HCT116 (cell line): ENCODE data around the gene SPRY4. TPM values are rescaled to one million over a fixed set of nuclear protein-coding genes. Genes with fewer than 3 reads are reported as not detected.

Experiments used
- ATAC-seq: fragments of 200-7000 bp; cut with Tn5 transposase; 2 replicates; pipeline ENCODE4 v1.9.1; 2020; ENCODE audit warnings: mild to moderate bottlenecking, moderate library complexity
- BruUV-seq: library from RNA; stranded (reverse); fragments of 400-500 nt; replicated peaks from 2 replicates; lab custom pipeline; 2021; lab: Mats Ljungman, UMichigan
- CTCF ChIA-PET: fragments of 300-600 bp; sonication (Branson Sonifier 250); formaldehyde crosslinking; loops from one replicate; lab custom pipeline; 2021; ENCODE audit warnings: antibody characterized with exemption; lab: Charles Lee
- POLR2A ChIA-PET: fragments of 300-600, 350-600 bp; sonication (Branson Sonifier 250); formaldehyde crosslinking; loops from one replicate; lab custom pipeline; 2021; ENCODE audit warnings: antibody characterized with exemption; lab: Charles Lee
- RAD21 ChIA-PET, 2 experiments: fragments of 300-600 bp; sonication (Branson Sonifier 250); formaldehyde crosslinking; loops; one replicate each; lab custom pipeline; 2023; ENCODE audit warnings: low total read pairs in 2 of 2; ENCODE audit not compliant: uncharacterized antibody in 2 of 2, unreplicated experiment in 2 of 2, low non-redundant PET in 1 of 2; lab: Charles Lee
- DNase-seq: peaks from one replicate; pipeline ENCODE4 v3.0.0-alpha.2; 2010; ENCODE audit warnings: low read depth, low spot score
- H2AFZ ChIP-seq: fragments of 200-600 bp; shearing (Covaris generic), sonication (generic); 2 replicates; pipeline ENCODE4 v1.6.1; 2017; ENCODE audit warnings: low read depth, mixed run types, mixed read lengths, antibody characterized with exemption, low read length; ENCODE audit not compliant: poor library complexity, severe bottlenecking
- H3K27ac ChIP-seq: 2 replicates; pipeline ENCODE4 v1.5.1; 2012; ENCODE audit warnings: low read depth, low read length
- H3K27me3 ChIP-seq: fragments of 200-600 bp; sonication (generic); 2 replicates; pipeline ENCODE4 v1.6.1; 2016; ENCODE audit warnings: mixed run types, low read length, mixed read lengths; ENCODE audit not compliant: insufficient read depth
- H3K36me3 ChIP-seq, 2 experiments: fragments of 200-500 bp in 1 of 2; fragments of 200-600 bp in 1 of 2; sonication (Bioruptor generic) in 1 of 2; sonication (generic) in 1 of 2; 2 replicates each; pipeline versions ENCODE4 v1.5.1 to v1.6.1; 2014 to 2016; ENCODE audit warnings: low read length in 2 of 2, inconsistent platforms in 1 of 2, mixed read lengths in 1 of 2, mixed run types in 1 of 2; ENCODE audit not compliant: insufficient read depth in 2 of 2, control insufficient read depth in 1 of 2
- H3K4me1 ChIP-seq, 2 experiments: fragments of 200-600 bp in 1 of 2; sonication (generic) in 1 of 2; 2 replicates each; pipeline versions ENCODE4 v1.5.1 to v1.6.1; 2012 to 2017; ENCODE audit warnings: low read length in 2 of 2, inconsistent platforms in 1 of 2, mild to moderate bottlenecking in 1 of 2, mixed read lengths in 1 of 2, mixed run types in 1 of 2, moderate library complexity in 1 of 2; ENCODE audit not compliant: insufficient read depth in 2 of 2, control insufficient read depth in 1 of 2
- H3K4me2 ChIP-seq: fragments of 200-600 bp; sonication (generic); 2 replicates; pipeline ENCODE4 v1.6.1; 2017; ENCODE audit warnings: mixed run types, low read length, mixed read lengths
- H3K4me3 ChIP-seq, 2 experiments: fragments of 200-600 bp in 1 of 2; sonication (generic) in 1 of 2; replicated peaks in 1 of 2; 2 replicates each; pipeline ENCODE4 v1.5.1; 2011 to 2016; ENCODE audit warnings: low read length in 2 of 2, control low read depth in 1 of 2, low read depth in 1 of 2, mild to moderate bottlenecking in 1 of 2, mixed read lengths in 1 of 2, mixed run types in 1 of 2
- H3K79me2 ChIP-seq: fragments of 200-600 bp; sonication (generic); 2 replicates; pipeline ENCODE4 v1.6.1; 2017; ENCODE audit warnings: mild to moderate bottlenecking, mixed run types, low read length, moderate library complexity, mixed read lengths; ENCODE audit not compliant: insufficient read depth
- H3K9ac ChIP-seq: fragments of 200-600 bp; sonication (generic); 2 replicates; pipeline ENCODE4 v1.6.1; 2016; ENCODE audit warnings: low read length, mixed read lengths
- H3K9me2 ChIP-seq: fragments of 200-600 bp; sonication (generic), shearing (Covaris generic); 2 replicates; pipeline ENCODE4 v1.6.1; 2017; ENCODE audit warnings: mixed run types, mild to moderate bottlenecking, moderate library complexity; ENCODE audit not compliant: insufficient read depth
- H3K9me3 ChIP-seq, 2 experiments: fragments of 200-500 bp in 1 of 2; fragments of 200-600 bp in 1 of 2; sonication (Bioruptor generic) in 1 of 2; sonication (generic) in 1 of 2; 2 replicates each; pipeline ENCODE4 v1.6.1; 2014 to 2017; ENCODE audit warnings: low read length in 2 of 2, mixed read lengths in 2 of 2, inconsistent platforms in 1 of 2, low read depth in 1 of 2, mild to moderate bottlenecking in 1 of 2, mixed run types in 1 of 2, moderate library complexity in 1 of 2; ENCODE audit not compliant: control insufficient read depth in 1 of 2, insufficient read depth in 1 of 2
- H4K20me1 ChIP-seq: fragments of 200-600 bp; sonication (generic), shearing (Covaris generic); 2 replicates; pipeline ENCODE4 v1.6.1; 2017; ENCODE audit warnings: mixed run types, mild to moderate bottlenecking, moderate library complexity; ENCODE audit not compliant: insufficient read depth
- ATF3 ChIP-seq: IDR thresholded peaks from 2 replicates; pipeline ENCODE4 v1.6.1; 2012
- CBX3 ChIP-seq: IDR thresholded peaks from 2 replicates; pipeline ENCODE4 v1.6.1; 2012; ENCODE audit warnings: low read depth
- CEBPB ChIP-seq: IDR thresholded peaks from 2 replicates; pipeline ENCODE4 v1.6.1; 2012; ENCODE audit warnings: low read depth
- EGR1 ChIP-seq: IDR thresholded peaks from 2 replicates; pipeline ENCODE4 v1.6.1; 2012; ENCODE audit warnings: low read depth
- ELF1 ChIP-seq: IDR thresholded peaks from 2 replicates; pipeline ENCODE4 v1.6.1; 2012; ENCODE audit warnings: low read depth, borderline replicate concordance
- EZH2 ChIP-seq: fragments of 200-600 bp; sonication (generic); IDR thresholded peaks from 2 replicates; pipeline ENCODE4 v1.6.1; 2017; ENCODE audit warnings: antibody characterized with exemption, mixed run types
- EZH2phosphoT487 ChIP-seq: fragments of 200-600 bp; IDR thresholded peaks from 2 replicates; pipeline ENCODE4 v1.6.1; 2018; ENCODE audit warnings: antibody characterized with exemption, borderline replicate concordance
- FOSL1 ChIP-seq: IDR thresholded peaks from 2 replicates; pipeline ENCODE4 v1.6.1; 2012; ENCODE audit warnings: low read depth
- JUND ChIP-seq: IDR thresholded peaks from 2 replicates; pipeline ENCODE4 v1.6.1; 2012
- RAD21 ChIP-seq: IDR thresholded peaks from 2 replicates; pipeline ENCODE4 v1.6.1; 2012; ENCODE audit warnings: low read depth, mild to moderate bottlenecking
- SIN3A ChIP-seq: IDR thresholded peaks from 2 replicates; pipeline ENCODE4 v1.6.1; 2012; ENCODE audit warnings: low read depth
- SP1 ChIP-seq: IDR thresholded peaks from 2 replicates; pipeline ENCODE4 v1.6.1; 2012; ENCODE audit warnings: low read depth
- SRF ChIP-seq: IDR thresholded peaks from 2 replicates; pipeline ENCODE4 v1.6.1; 2012; ENCODE audit warnings: low read depth
- TCF7L2 ChIP-seq: IDR thresholded peaks from 2 replicates; pipeline ENCODE4 v1.7.0; 2011; ENCODE audit warnings: borderline replicate concordance, inconsistent platforms; ENCODE audit not compliant: insufficient read depth, insufficient read length; ENCODE audit errors: extremely low read depth
- YY1 ChIP-seq: IDR thresholded peaks from 2 replicates; pipeline ENCODE4 v1.6.1; 2011; ENCODE audit warnings: low read length, low read depth, moderate library complexity, mild to moderate bottlenecking; ENCODE audit not compliant: insufficient replicate concordance; ENCODE audit errors: extremely low read depth
- ZNF274 ChIP-seq: fragments of 200-500 bp; sonication (Bioruptor generic); IDR thresholded peaks from 2 replicates; pipeline ENCODE4 v1.6.1; 2014; ENCODE audit warnings: mild to moderate bottlenecking, low read depth, low read length, inconsistent platforms
- intact Hi-C: fragments of 100-400 bp; cut with micrococcal nuclease; formaldehyde crosslinking; loops from 2 replicates; pipeline ENCODE4 v1.10.0; 2022
- total RNA-seq: library from RNA; stranded (reverse); gene quantifications from one replicate; pipeline ENCODE4 v1.2.1, GENCODE V29; 2021; ENCODE audit not compliant: unreplicated experiment
- TF ChIP-seq, protein P1 (sequence below): IDR thresholded peaks from 2 replicates; pipeline ENCODE4 v1.6.1; 2012

Gene SPRY4
- total RNA-seq, 1 experiment from 2014 or later = 112 TPM

- peaks cover 0 to 40% of the 10 kb centered on the region in 2 experiments; a peak in 3 of 4 replicates for H3K4me1 ChIP-seq
- H3K36me3 ChIP-seq = peaks cover 0 to 22% of the 10 kb centered on the region in 2 experiments; a peak in 1 of 4 replicates
- ChIA-PET RAD21 (no interaction called here), CTCF (no interaction called here), POLR2A (no interaction called here)
- no peaks in the 10 kb centered on the region for H4K20me1 ChIP-seq
- intact Hi-C loops = no loop called here
- H3K4me3 ChIP-seq = no peak overlapping the region
- DNase-seq (no peak), ATAC-seq (no peak)
- no peaks in the 10 kb centered on the region for H3K9me2 ChIP-seq
- H3K27me3 ChIP-seq = no peaks in the 10 kb centered on the region
- H3K79me2 ChIP-seq = no peaks in the 10 kb centered on the region
- no peak for TF ChIP-seq EZH2phosphoT487
- no peak for TF ChIP-seq EGR1
- no peak for TF ChIP-seq SP1
- no peak for TF ChIP-seq SRF
- no peak for TF ChIP-seq ZNF274
- no peak for TF ChIP-seq TCF7L2
- no peak for TF ChIP-seq CEBPB
- no peak overlapping the region for H3K27ac ChIP-seq
- H3K9me3 ChIP-seq = peaks cover 16 to 26% of the 10 kb centered on the region in 2 experiments; a peak in 3 of 4 replicates
- H3K9ac ChIP-seq = no peak overlapping the region
- no peak overlapping the region for H3K4me2 ChIP-seq
- BruUV-seq = no TSS peak
- H2AFZ ChIP-seq = no peak overlapping the region
These were observed 18.7 kb upstream of the SPRY4 start for GRCh38 chr5:142343531-142343930.

DNA sequence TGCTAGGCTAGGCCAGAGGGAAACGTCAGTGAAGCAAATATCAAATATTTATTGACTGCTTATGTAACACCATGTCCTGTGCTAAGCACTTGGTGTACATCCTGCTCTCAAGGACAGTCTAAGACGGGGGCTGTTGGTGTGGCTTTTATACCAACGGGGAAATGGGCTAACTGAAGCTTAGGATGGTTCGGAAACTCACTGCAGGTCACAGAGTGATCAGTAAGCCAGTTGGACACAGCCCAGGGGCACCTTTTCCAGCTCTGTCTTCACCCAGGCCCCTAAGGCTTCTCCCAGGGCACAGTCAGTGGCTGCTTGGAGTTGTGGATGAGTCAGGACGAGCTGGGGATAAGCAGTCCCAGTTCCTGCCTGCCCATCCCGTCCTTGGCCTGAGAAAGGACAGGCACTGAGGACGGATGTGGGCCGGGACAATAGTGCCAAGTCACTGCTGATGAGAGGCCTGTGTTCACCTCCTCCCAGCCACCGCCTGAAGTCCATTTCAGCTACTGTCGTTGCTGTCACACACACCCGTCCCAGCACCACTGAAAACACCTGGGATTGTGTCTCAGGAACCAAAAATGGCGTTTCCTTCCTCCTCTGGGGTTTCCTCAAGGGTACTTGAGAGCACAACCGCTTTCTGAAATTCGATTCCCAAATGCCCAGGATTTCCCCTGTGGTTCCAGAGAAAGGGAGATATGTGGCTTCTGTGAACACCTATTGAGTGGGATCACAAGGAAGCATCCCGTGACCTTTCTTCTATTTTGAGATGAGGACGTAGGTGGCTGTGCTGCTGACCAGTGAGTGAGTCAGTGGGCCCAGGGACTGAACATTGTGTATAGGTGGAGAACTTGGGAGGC, 17.5 kb upstream of the SPRY4 start:
- H3K79me2 ChIP-seq = no peaks in the 10 kb centered on the region
- H3K4me1 ChIP-seq = peaks cover 0 to 40% of the 10 kb centered on the region in 2 experiments; a peak in 3 of 4 replicates
- DNase-seq = no peak
- H3K9me3 ChIP-seq = peaks cover 16 to 26% of the 10 kb centered on the region in 2 experiments; a peak in 3 of 4 replicates
- H3K4me3 ChIP-seq = peak overlapping the region in 1 of 2 experiments; percentile 20; a peak in 1 of 4 replicates
- peak overlapping the region; percentile 40 for H3K27ac ChIP-seq
- ChIA-PET POLR2A (interaction anchor here (0.8 kb wide), 1 partner anchor 16 kb away, joined by 3 read pairs; no protein-coding TSS in a partner anchor), CTCF (no interaction called here), RAD21 (no interaction called here)
- BruUV-seq = TSS peak; percentile 94
- H3K27me3 ChIP-seq = no peaks in the 10 kb centered on the region
- H3K9me2 ChIP-seq = no peaks in the 10 kb centered on the region
- peak overlapping the region; percentile 52 for H3K4me2 ChIP-seq
- ATAC-seq = peak; percentile 80
- no peaks in the 10 kb centered on the region for H4K20me1 ChIP-seq
- peak overlapping the region; percentile 55 for H3K9ac ChIP-seq
- no peak overlapping the region for H2AFZ ChIP-seq
- H3K36me3 ChIP-seq = peaks cover 0 to 22% of the 10 kb centered on the region in 2 experiments; a peak in 1 of 4 replicates
- intact Hi-C loops = no loop called here
- TF ChIP-seq CBX3 (peak; percentile 59), SIN3A (no peak), TCF7L2 (no peak), ATF3 (no peak), RAD21 (0 out of 2 replicates have a peak, but pooled peaks have one; percentile 3), JUND (peak; percentile 1; the same call in 1 of the 2 replicates), EGR1 (peak; percentile 79), SRF (peak; percentile 71; the same call in 1 of the 2 replicates), EZH2 (no peak), CEBPB (no peak; the same call in 1 of the 2 replicates), ELF1 (no peak), SP1 (peak; percentile 34), ZNF274 (no peak), YY1 (no peak), FOSL1 (peak; percentile 53)
- TF ChIP-seq, protein P1, sequence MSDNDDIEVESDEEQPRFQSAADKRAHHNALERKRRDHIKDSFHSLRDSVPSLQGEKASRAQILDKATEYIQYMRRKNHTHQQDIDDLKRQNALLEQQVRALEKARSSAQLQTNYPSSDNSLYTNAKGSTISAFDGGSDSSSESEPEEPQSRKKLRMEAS = no peak; the same call in 1 of the 2 replicates
